Measurements from ENCODE around the gene GAB4.

GAB4 gene

GRCh38 chr22:16914006-16914405 is 94.0 kb downstream of the GAB4 start:
- DNase-seq (ENCODE audit: low read depth) = no peak

- DNase-seq (ENCODE audit: low read depth) = no peak
Measured at GRCh38 chr22:16912281-16912680, 95.7 kb downstream of the GAB4 start.
